Tibial nerve (tissue), 4 donors: ENCODE measurements around the gene LMBR1L. TPM values are rescaled to one million over a fixed set of nuclear protein-coding genes. Genes with fewer than 3 reads are reported as not detected.
A peak's percentile ranks its signal among the peaks of the same experiment; 100 is the strongest.

Source experiments
- DNase-seq, 2 donors: peaks; one replicate each; pipeline ENCODE4 v3.0.0-alpha.2; 2019; ENCODE audit warnings: low spot score in 2 of 2
- H3K27ac ChIP-seq, 4 donors: fragments of 200-600 bp; sonication (generic) in 3 of 4; one replicate each; pipeline ENCODE4 v1.5.1; 2017 to 2019; ENCODE audit warnings: mild to moderate bottlenecking in 1 of 4
- H3K27me3 ChIP-seq, 2 donors: fragments of 200-600 bp; sonication (generic) in 1 of 2; one replicate each; pipeline versions ENCODE4 v1.5.1 to v1.6.0; 2017 to 2019
- H3K36me3 ChIP-seq, 3 donors: fragments of 200-600 bp; sonication (generic); one replicate each; pipeline ENCODE4 v1.5.1; 2018 to 2019
- H3K4me1 ChIP-seq, 4 donors: fragments of 200-600 bp; sonication (generic) in 3 of 4; one replicate each; pipeline ENCODE4 v1.5.1; 2017 to 2019
- H3K4me3 ChIP-seq, 4 donors: fragments of 200-600 bp; sonication (generic) in 3 of 4; one replicate each; pipeline ENCODE4 v1.5.1; 2017 to 2019; ENCODE audit warnings: mild to moderate bottlenecking in 1 of 4, moderate library complexity in 1 of 4
- H3K9me3 ChIP-seq, 4 donors: fragments of 200-600 bp; sonication (generic) in 3 of 4; one replicate each; pipeline ENCODE4 v1.5.1; 2017 to 2019
- EP300 ChIP-seq, 2 donors: sonication (generic); formaldehyde crosslinking; IDR thresholded peaks; one replicate each; pipeline ENCODE4 v1.6.1; 2017; ENCODE audit warnings: antibody characterized with exemption in 2 of 2, mild to moderate bottlenecking in 1 of 2
- POLR2A ChIP-seq, 2 donors: fragments of 450-650 bp; IDR thresholded peaks; one replicate each; pipeline ENCODE4 v1.6.1; 2017; ENCODE audit warnings: antibody characterized with exemption in 2 of 2, mild to moderate bottlenecking in 2 of 2, moderate library complexity in 2 of 2
- WGBS, 2 donors: methylation state at CpG; one replicate each; pipeline ENCODE4 v1.1.5; 2018; 5-methylcytosine and 5-hydroxymethylcytosine counted together
- total RNA-seq, 4 donors: library from RNA; depleted of rRNA; stranded (reverse); fragments of >200 nt; gene quantifications; one replicate each; pipeline ENCODE4 v1.1.0, GENCODE V29; 2016
- TF ChIP-seq, protein P1 (sequence below), 5 experiments: fragments of 200-600 bp in 3 of 5; fragments of 450-650 bp in 2 of 5; sonication (generic) in 3 of 5; IDR thresholded peaks; one replicate each; pipeline ENCODE4 v1.5.1; 2016 to 2019; ENCODE audit warnings: antibody characterized with exemption in 5 of 5, mild to moderate bottlenecking in 3 of 5, moderate library complexity in 2 of 5

LMBR1L gene
- total RNA-seq, 4 donors from 2014 or later = 50.3 to 97.5 (median 73.0) TPM

GRCh38 chr12:49094160-49094974 is 16.3 kb downstream of the LMBR1L start, which contains the start of gene DHH:
Gene DHH, minus strand, starts transcription at chr12:49094801. Its CDS starts 289 bp downstream, at chr12:49094512.
- no peak for DNase-seq
- Histone ChIP-seq H3K9me3 (no peaks in the 10 kb centered on the region), H3K4me1 (peaks cover 0 to 73% (median 44%) of the 10 kb centered on the region in 4 donors), H3K4me3 (peak within 1 kb of the TSS; percentile 30 to 65 (median 46)), H3K27me3 (peaks cover 0 to 42% of the 10 kb centered on the region in 2 donors), H3K36me3 (peaks cover 0 to 35% (median 0%) of the 10 kb centered on the region in 3 donors), H3K27ac (peak within 1 kb of the TSS; percentile 65 to 94 (median 84))
- TF ChIP-seq, protein P1, sequence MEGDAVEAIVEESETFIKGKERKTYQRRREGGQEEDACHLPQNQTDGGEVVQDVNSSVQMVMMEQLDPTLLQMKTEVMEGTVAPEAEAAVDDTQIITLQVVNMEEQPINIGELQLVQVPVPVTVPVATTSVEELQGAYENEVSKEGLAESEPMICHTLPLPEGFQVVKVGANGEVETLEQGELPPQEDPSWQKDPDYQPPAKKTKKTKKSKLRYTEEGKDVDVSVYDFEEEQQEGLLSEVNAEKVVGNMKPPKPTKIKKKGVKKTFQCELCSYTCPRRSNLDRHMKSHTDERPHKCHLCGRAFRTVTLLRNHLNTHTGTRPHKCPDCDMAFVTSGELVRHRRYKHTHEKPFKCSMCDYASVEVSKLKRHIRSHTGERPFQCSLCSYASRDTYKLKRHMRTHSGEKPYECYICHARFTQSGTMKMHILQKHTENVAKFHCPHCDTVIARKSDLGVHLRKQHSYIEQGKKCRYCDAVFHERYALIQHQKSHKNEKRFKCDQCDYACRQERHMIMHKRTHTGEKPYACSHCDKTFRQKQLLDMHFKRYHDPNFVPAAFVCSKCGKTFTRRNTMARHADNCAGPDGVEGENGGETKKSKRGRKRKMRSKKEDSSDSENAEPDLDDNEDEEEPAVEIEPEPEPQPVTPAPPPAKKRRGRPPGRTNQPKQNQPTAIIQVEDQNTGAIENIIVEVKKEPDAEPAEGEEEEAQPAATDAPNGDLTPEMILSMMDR (IDR thresholded peaks at IDR 0.05) = no peak
- peak in 1 of 2 donors; percentile 55 for TF ChIP-seq POLR2A (IDR thresholded peaks at IDR 0.05)
- peak in 1 of 2 donors; percentile 63 for TF ChIP-seq EP300 (IDR thresholded peaks at IDR 0.05)
- 1 to 2% methylated on average over 18 to 46 of the region's 49 CpGs for WGBS, 2 donors

DNA sequence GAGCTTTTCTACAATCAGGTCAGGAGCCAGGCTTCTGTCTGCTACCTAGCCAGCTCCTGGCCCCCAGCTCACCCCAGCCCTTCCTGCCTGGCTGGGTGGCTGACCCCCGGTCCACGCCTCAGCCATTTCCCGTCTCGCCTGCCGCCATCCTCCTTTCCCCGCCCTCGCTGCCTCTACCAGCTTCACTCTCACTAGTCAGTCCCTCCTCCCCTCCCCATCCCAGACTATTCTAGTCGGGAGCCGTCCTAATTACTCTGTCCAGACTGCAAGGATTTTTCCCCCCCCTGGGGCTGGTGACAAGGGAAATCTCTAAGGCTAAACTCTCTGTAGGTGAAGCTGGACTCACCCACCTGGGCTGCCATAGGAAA is 16.9 kb downstream of the LMBR1L start:
- Histone ChIP-seq H3K4me1 (peaks cover 0 to 79% (median 50%) of the 10 kb centered on the region in 4 donors), H3K27ac (peak overlapping the region; percentile 65 to 94 (median 84))

DNA sequence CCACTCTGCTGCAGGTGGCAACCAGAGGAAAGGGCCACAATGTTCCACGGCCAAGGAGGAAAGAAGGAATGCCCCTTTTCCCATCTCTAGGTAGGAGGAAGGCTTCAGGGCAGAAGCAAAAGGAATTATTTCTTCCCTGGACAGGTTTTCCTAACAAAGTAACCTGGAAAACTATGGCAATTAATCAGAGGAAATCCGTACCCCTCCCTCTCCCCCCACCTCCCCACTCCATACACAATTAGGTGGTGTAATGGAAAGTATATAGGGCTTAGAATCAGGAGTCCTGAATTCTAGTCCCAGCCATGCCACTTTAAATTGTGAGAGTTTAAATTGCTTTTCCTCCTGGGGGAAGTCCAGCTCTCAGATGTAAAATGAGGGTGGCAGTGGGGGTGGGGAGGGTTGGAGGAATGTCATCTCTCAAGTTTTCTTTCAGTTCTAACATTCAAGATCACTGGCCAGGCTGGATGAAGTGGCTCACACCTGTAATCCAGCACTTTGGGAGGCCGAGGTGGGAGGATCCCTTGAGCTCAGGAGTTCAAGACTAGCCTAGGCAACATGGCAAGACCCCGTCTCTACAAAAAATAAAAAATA is 17.7 kb downstream of the LMBR1L start:
- 50 to 53% methylated on average over 4 of the region's 4 CpGs for WGBS, 2 donors
- Histone ChIP-seq H3K27me3 (peaks cover 0 to 50% of the 10 kb centered on the region in 2 donors), H3K9me3 (no peaks in the 10 kb centered on the region), H3K36me3 (peaks cover 0 to 21% (median 0%) of the 10 kb centered on the region in 3 donors), H3K27ac (peak overlapping the region; percentile 65 to 94 (median 84)), H3K4me3 (peak overlapping the region; percentile 30 to 65 (median 46)), H3K4me1 (peaks cover 0 to 84% (median 57%) of the 10 kb centered on the region in 4 donors)
- DNase-seq = no peak
- TF ChIP-seq, protein P1 (IDR thresholded peaks at IDR 0.05) = no peak
- TF ChIP-seq EP300 (IDR thresholded peaks at IDR 0.05) (no peak), POLR2A (IDR thresholded peaks at IDR 0.05) (no peak)

More for the DNA sequence above, 16.9 kb downstream of the LMBR1L start:
- Histone ChIP-seq H3K27me3 (peaks cover 0 to 48% of the 10 kb centered on the region in 2 donors), H3K36me3 (peaks cover 0 to 29% (median 0%) of the 10 kb centered on the region in 3 donors), H3K9me3 (no peaks in the 10 kb centered on the region), H3K4me3 (peak overlapping the region; percentile 30 to 65 (median 46))
- WGBS, 2 donors = 5 to 6% methylated on average over 9 of the region's 9 CpGs
- no peak for DNase-seq
- TF ChIP-seq EP300 (IDR thresholded peaks at IDR 0.05) = no peak
- TF ChIP-seq, protein P1 (IDR thresholded peaks at IDR 0.05) = no peak
- no peak for TF ChIP-seq POLR2A (IDR thresholded peaks at IDR 0.05)

DNA sequence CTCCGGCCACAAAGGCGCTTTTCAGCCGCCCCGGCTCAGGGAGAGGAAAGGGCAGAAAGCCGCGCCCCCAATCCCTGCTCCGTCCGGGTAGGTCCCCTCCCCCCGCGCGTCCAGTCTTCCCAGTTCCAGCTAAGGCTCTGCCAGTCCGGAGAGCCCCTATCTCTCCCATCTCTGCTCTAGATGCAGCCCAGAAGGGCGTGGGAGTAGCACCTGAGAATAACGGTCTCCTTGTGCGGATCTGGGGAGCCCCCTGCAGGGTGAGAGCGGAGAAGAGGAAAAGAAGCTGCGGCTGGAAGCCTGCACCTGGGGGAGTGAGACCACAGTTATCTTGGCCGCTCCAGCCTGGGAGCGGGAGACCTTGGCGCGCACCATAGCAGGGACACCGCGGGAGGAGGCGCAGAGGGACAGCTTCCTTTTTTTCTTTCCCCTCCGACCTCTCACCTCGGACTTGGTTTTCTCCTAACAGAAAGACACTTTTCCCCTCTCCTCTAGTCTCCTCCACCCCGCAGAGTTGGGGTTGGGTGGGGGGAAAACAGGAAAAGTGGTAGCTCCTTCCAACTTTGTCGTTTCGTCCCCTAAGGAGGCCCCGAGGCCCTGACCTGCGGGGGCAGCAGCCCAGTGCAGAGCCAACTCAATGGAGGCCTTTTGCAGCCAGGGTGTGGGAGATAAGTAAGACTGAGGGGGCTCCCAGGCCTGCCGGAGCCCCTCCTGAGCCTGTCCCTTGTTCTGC is 18.4 kb downstream of the LMBR1L start:
- Histone ChIP-seq H3K27ac (peak overlapping the region; percentile 50 to 94 (median 82)), H3K4me3 (peak overlapping the region; percentile 30 to 65 (median 42)), H3K4me1 (peaks cover 0 to 84% (median 58%) of the 10 kb centered on the region in 4 donors), H3K9me3 (no peaks in the 10 kb centered on the region), H3K27me3 (peaks cover 0 to 50% of the 10 kb centered on the region in 2 donors), H3K36me3 (peaks cover 0 to 14% (median 0%) of the 10 kb centered on the region in 3 donors)
- DNase-seq = peak in 1 of 2 donors; percentile 45
- peak; percentile 9 to 28 for TF ChIP-seq POLR2A (IDR thresholded peaks at IDR 0.05)
- peak in 1 of 2 donors; percentile 62 for TF ChIP-seq EP300 (IDR thresholded peaks at IDR 0.05)
- TF ChIP-seq, protein P1 (IDR thresholded peaks at IDR 0.05) = peak in 4 of 5 experiments; percentile 13 to 39 (median 24)
- WGBS, 2 donors = 4 to 5% methylated on average over 27 to 30 of the region's 32 CpGs
